ENCODE results near the gene PIH1D1.

Gene PIH1D1

GRCh38 chr19:49427855-49428546 is 23.6 kb downstream of the PIH1D1 start (continued):
- TF ChIP-seq ZNF692 (tag by site-specific recombination; IDR thresholded peaks at IDR 0.05) (peak; percentile 50; the same call in 1 of the 2 replicates), ZBTB20 (tag by site-specific recombination; IDR thresholded peaks at IDR 0.05) (peak; percentile 35; the same call in 1 of the 2 replicates), ZFP37 (tag by site-specific recombination; IDR thresholded peaks at IDR 0.05) (peak; percentile 52; the same call in 1 of the 2 replicates), KLF10 (tag by site-specific recombination; IDR thresholded peaks at IDR 0.05) (no peak), KLF17 (tag by site-specific recombination; IDR thresholded peaks at IDR 0.05) (no peak), ZNF16 (tag by site-specific recombination; IDR thresholded peaks at IDR 0.05; ENCODE audit: low read depth) (no peak), GLIS1 (tag by site-specific recombination; IDR thresholded peaks at IDR 0.05) (peak; percentile 46), ZNF157 (tag by site-specific recombination; IDR thresholded peaks at IDR 0.05) (0 out of 2 replicates have a peak, but pooled peaks have one; percentile 9), SP3 (tag by site-specific recombination; IDR thresholded peaks at IDR 0.05) (peak; percentile 58), ZBTB26 (tag by site-specific recombination; optimal IDR thresholded peaks at IDR 0.05) (peak; percentile 38), GLIS2 (tag by site-specific recombination; IDR thresholded peaks at IDR 0.05) (peak; percentile 48; the same call in 1 of the 2 replicates), ZXDB (tag by site-specific recombination; IDR thresholded peaks at IDR 0.05) (0 out of 2 replicates have a peak, but pooled peaks have one; percentile 62), ZBTB11 (tag by site-specific recombination; conservative IDR thresholded peaks at IDR 0.05; ENCODE audit: low read depth) (peak; percentile 48), ZNF514 (tag by site-specific recombination; IDR thresholded peaks at IDR 0.05) (no peak), PRDM10 (tag by site-specific recombination; IDR thresholded peaks at IDR 0.05) (peak; percentile 23; the same call in 1 of the 2 replicates), SP7 (tag by site-specific recombination; IDR thresholded peaks at IDR 0.05) (peak; percentile 15; the same call in 1 of the 2 replicates), KLF1 (tag by site-specific recombination; IDR thresholded peaks at IDR 0.05) (peak; percentile 46; the same call in 1 of the 2 replicates), ZNF677 (tag by site-specific recombination; IDR thresholded peaks at IDR 0.05) (peak; percentile 100), ZNF610 (tag by site-specific recombination; IDR thresholded peaks at IDR 0.05; ENCODE audit: borderline replicate concordance) (peak; percentile 86; the same call in 1 of the 2 replicates), SP2 (tag by site-specific recombination; IDR thresholded peaks at IDR 0.05) (peak; percentile 45), ZNF561 (tag by site-specific recombination; IDR thresholded peaks at IDR 0.05; ENCODE audit: borderline replicate concordance) (peak; percentile 30; the same call in 1 of the 2 replicates)
